HG03103 (cell line): ENCODE results near the gene F2.

Experiments used
- ATAC-seq: cut with Tn5 transposase; IDR thresholded peaks from one replicate; pipeline ENCODE4 v1.9.1; 2021; ENCODE audit warnings: low read depth; ENCODE audit not compliant: unreplicated experiment

F2 gene

GRCh38 chr11:46736615-46737014 is 17.6 kb downstream of the F2 start:
- ATAC-seq: no peak

DNA sequence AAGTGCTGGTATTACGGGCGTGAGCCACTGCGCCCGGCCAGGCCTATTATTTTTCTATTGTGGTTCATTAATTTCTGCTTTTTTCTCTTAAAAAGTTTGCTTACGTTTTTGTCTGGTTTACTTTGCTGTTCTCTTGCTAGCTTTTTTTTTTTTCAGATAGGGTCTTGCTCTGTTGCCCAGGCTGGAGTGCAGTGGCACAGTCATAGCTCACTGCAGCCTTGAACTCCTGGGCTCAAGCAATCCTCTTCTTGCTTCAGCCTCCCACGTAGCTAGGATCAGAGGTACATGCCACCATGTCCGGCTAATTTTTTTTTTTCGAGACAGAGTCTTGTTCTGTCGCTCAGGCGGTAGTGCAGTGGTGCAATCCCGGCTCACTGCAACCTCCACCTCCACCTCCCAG is 18.7 kb downstream of the F2 start:
- no peak for ATAC-seq

GRCh38 chr11:46738887-46739286 is 19.9 kb downstream of the F2 start:
- ATAC-seq: no peak

DNA sequence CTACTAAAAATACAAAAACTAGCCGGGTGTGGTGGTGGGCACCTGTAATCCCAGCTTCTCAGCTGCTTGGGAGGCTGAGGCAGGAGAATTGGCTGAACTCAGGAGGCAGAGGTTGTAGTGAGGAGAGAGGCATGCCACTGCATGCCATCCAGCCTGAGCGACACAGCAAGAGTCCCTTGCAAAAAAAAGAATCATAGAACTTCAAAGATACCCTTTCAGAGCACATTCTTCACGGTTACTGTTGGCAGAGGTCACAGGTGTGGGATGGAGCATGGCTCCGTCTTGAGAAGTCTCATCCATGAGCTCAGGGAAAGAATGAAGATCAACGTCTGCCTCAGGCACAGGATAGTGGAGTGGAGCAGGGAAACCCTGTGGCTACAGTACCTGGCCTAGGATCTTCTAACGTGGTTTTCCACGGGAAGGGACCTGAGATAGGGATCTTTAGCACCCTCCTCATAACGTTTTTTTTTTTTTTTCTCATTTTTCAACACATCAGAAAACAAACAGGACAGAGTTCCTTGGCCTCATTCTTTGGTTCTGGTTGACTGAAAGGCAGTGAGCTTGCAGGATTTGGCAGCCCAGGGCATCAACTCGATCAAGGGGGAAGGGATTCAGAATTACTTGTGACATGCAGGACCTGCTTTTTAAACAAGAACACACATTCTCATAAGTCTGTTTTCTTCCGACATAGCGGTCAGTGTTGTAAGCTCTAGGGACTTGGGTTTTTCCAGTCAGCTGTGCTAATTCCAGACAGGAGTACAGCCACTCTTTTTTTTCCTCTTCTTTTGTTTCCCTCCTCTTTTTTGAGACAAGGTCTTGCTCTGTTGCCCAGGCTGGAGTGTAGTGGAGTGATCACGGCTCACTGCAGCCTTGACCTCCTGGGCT is 22.8 kb downstream of the F2 start:
- no peak for ATAC-seq

- ATAC-seq: no peak
Measured at GRCh38 chr11:46743043-46743442, 24.0 kb downstream of the F2 start.

DNA sequence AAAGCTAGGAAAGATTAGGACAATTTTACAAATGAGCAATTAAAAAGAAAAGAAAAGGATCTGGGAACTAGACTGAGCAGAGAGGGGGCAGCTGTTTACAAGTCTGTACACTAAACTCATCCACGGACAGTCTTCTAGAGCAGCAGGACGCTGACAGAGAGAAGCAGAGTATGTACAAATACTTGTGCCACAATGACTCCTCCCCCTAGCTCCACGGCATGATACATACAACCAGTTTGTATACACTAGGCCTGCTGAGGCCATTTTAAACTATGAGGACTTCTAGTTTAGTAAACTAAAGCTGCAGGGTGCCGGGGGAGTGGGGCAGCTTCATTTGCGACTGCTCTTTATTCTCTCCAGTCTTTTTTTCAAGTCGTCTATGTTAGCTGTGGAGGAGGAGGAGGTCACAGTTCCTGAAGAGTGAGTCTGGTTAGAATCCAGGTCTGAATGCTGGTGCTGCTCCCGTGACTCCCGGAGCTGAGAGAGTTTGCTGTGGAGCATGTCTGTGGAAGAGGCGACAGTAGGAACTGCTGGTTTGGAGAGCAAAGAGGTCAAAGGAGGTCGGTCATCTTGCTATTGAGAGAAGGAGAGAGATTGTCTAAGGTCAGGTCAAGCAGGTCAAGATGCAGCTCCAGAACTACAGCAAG is 24.8 kb downstream of the F2 start:
- no peak for ATAC-seq

DNA sequence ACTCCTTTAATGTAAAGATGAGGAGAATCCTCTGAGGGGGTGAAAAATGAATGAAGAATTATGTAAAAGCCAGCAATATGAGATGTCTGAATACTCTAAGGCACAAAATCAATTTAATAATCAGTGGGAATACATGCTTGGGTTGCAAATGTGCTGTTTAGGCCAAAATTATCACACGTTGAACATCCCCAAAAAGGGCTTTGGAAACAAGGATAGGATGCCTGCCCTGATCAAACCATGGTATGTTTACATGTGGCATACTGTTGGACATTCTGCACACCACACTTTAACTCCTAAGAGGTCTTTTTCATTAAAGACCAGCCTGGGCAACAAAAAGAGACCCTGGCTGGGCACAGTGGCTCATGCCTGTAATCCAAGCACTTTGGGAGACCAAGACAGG is 26.3 kb downstream of the F2 start:
- no peak for ATAC-seq

DNA sequence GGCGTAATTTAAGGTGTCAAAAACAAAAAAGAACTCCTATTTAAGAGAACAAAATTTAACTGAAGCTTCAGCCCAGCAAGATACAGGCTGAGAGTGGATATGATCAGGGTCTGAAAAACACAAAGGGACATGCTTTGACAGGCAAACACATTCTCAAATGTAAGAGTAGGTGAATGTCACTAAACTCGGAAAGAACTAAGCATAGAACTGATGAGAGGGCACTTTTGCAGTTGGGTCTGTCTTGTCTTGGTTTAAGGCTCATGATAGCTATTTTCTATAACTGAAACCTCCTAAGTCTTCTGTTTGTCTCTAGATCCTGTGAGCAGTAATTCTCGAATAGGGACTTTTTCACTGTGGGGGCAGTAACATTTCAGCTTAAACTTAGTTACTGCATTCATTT is 27.0 kb downstream of the F2 start:
- no peak for ATAC-seq

- ATAC-seq: no peak
Measured at GRCh38 chr11:46747150-46747549, 28.1 kb downstream of the F2 start.

GRCh38 chr11:46755962-46756361 is 36.9 kb downstream of the F2 start:
- no peak for ATAC-seq

DNA sequence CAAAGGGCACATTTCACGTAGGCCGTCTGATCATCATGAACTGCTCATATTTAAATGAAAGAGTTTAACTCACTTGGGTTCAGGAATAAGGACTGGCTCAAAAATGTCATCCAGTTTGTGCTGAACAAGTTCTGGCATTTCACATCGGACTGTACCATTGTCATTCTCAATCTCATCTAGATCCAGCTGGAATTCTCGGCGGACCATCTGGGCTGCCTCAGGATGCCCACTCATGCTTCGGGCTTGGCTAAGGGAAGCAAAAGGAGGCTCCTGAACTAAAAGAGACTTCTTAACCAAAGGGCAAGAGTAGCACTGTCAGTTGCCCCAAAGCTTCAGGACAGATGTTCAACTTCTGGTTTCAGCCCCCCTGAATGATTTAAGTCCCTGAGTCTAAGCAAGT is 40.2 kb downstream of the F2 start:
- no peak for ATAC-seq

GRCh38 chr11:46760429-46761128 is 41.6 kb downstream of the F2 start:
- no peak for ATAC-seq

- ATAC-seq: no peak
Measured at GRCh38 chr11:46761807-46762206, 42.8 kb downstream of the F2 start.

- ATAC-seq: no peak
Measured at GRCh38 chr11:46762248-46762647, 43.2 kb downstream of the F2 start.

- no peak for ATAC-seq
Measured at GRCh38 chr11:46766656-46767055, 47.6 kb downstream of the F2 start.

DNA sequence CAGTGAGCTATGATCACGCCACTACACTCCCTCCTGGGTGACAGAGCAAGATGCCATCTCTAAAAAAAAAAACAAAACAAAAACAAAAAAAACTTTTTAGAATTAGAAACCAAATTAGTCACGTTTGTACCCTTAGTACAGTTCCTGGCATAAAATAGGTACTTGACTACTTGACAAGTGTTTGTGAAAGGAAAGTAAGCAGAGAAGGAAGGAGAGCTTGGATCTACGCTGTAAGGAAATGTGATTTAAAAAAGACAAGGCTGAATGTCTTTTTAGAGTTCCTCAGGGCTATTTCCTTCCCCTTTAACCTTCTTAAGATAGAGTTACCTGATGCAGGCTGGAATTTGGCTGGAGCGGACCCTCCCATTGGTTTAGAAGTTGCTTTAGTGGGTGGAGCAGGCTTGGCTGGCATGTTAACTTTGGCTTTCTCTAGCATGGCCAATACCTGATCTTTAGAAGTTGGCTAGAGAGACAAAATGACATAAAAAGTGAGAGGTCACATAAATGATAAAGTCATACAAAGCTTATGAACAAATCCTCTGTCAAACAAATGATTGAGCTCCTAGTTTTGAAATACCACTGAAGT is 50.7 kb downstream of the F2 start:
- no peak for ATAC-seq

GRCh38 chr11:46776878-46777277 is 57.9 kb downstream of the F2 start:
- no peak for ATAC-seq

GRCh38 chr11:46778416-46778815 is 59.4 kb downstream of the F2 start:
- ATAC-seq: no peak
